Neutrophil (primary cell): ENCODE measurements around the gene SLC35F1.
"Not testable (repeated sequence)": the region's sequence is repeated elsewhere in the genome, so short reads cannot be mapped to it uniquely, and the experiment has no call there.

Experiments used
- H3K27ac ChIP-seq: fragments of 200-600 bp; sonication (generic); 2 replicates; pipeline ENCODE4 v1.5.1; 2016; ENCODE audit warnings: mild to moderate bottlenecking, moderate library complexity
- H3K27me3 ChIP-seq: fragments of 200-600 bp; sonication (generic); 2 replicates; pipeline ENCODE4 v1.6.0; 2016; ENCODE audit warnings: mild to moderate bottlenecking
- H3K36me3 ChIP-seq: fragments of 200-600 bp; sonication (generic); 2 replicates; pipeline ENCODE4 v1.5.1; 2017
- H3K4me1 ChIP-seq, 2 experiments: fragments of 200-600 bp in 1 of 2; sonication (generic) in 1 of 2; 1 replicate in 1 of 2; 2 replicates in 1 of 2; pipeline versions ENCODE4 v1.5.1 to v1.6.1; 2013 to 2016; ENCODE audit warnings: low read depth in 1 of 2, low read length in 1 of 2, mild to moderate bottlenecking in 1 of 2, moderate library complexity in 1 of 2; ENCODE audit not compliant: control insufficient read depth in 1 of 2, insufficient read depth in 1 of 2
- H3K4me3 ChIP-seq, 2 experiments: fragments of 200-600 bp in 1 of 2; sonication (generic) in 1 of 2; 1 replicate in 1 of 2; 2 replicates in 1 of 2; pipeline ENCODE4 v1.5.1; 2013 to 2016; ENCODE audit warnings: low read depth in 1 of 2, low read length in 1 of 2, mild to moderate bottlenecking in 1 of 2, moderate library complexity in 1 of 2
- H3K9me3 ChIP-seq: fragments of 200-600 bp; sonication (generic); 2 replicates; pipeline ENCODE4 v1.5.1; 2016
- CTCF ChIP-seq: fragments of 200-600 bp; sonication (generic); IDR thresholded peaks from 2 replicates; pipeline ENCODE4 v1.5.1; 2016; ENCODE audit warnings: antibody characterized with exemption

The SLC35F1 gene

GRCh38 chr6:117958536-117958935, 51.5 kb downstream of the SLC35F1 start:
- no peak overlapping the region for H3K27ac ChIP-seq
- H3K4me1 ChIP-seq: no peaks in the 10 kb centered on the region
- TF ChIP-seq CTCF: no peak

GRCh38 chr6:117960877-117961276, 53.8 kb downstream of the SLC35F1 start:
- Histone ChIP-seq H3K4me1 (no peaks in the 10 kb centered on the region), H3K27me3 (no peaks in the 10 kb centered on the region), H3K27ac (no peak overlapping the region), H3K4me3 (no peak overlapping the region), H3K36me3 (no peaks in the 10 kb centered on the region), H3K9me3 (no peaks in the 10 kb centered on the region)
- TF ChIP-seq CTCF: no peak

More at GRCh38 chr6:117958536-117958935, 51.5 kb downstream of the SLC35F1 start:
- Histone ChIP-seq H3K9me3 (no peaks in the 10 kb centered on the region), H3K4me3 (no peak overlapping the region), H3K36me3 (no peaks in the 10 kb centered on the region), H3K27me3 (no peaks in the 10 kb centered on the region)

- TF ChIP-seq CTCF: no peak
- no peak overlapping the region for H3K27ac ChIP-seq
- no peaks in the 10 kb centered on the region for H3K9me3 ChIP-seq
- H3K4me3 ChIP-seq: no peak overlapping the region
- no peaks in the 10 kb centered on the region for H3K36me3 ChIP-seq
- H3K4me1 ChIP-seq: no peaks in the 10 kb centered on the region
- no peaks in the 10 kb centered on the region for H3K27me3 ChIP-seq
Observed at GRCh38 chr6:117961301-117961700, 54.2 kb downstream of the SLC35F1 start.

DNA sequence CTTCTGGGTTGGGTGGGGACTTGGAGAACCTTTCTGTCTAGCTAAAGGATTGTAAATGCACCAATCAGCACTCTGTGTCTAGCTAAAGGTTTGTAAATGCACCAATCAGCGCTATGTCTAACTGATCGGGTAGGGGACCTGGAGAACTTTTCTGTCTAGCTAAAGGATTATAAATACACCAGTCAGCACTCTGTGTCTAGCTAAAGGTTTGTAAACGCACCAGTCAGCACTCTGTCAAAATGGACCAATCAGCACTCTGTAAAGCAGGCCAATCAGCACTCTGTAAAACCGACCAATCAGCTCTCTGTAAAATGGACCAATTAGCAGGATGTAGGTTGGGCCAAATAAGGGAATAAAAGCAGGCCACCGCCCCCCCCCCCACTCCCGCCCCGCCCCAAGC, 58.7 kb downstream of the SLC35F1 start:
- not testable (repeated sequence) for H3K27ac ChIP-seq, H3K36me3 ChIP-seq, H3K27me3 ChIP-seq, H3K4me3 ChIP-seq, H3K4me1 ChIP-seq, H3K9me3 ChIP-seq

DNA sequence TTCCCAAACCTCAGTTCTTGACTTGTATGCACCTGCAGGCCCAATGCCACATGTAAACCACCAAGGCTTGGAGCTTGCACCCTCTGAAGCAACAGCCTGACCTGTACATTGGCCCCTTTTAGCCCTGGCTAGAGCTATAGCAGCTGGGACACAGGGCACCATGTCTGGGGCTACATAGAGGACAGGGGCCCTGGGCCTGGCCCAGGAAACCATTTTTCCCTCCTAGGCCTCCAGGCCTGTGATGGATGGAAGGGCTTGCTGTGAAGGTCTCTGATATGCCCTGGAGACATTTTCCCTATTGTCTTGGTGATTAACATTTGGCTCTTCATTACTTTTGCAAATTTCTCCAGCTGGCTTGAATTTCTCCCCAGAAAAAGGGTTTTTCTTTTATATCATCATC, 64.6 kb downstream of the SLC35F1 start:
- Histone ChIP-seq H3K4me3 (no peak overlapping the region), H3K9me3 (no peaks in the 10 kb centered on the region), H3K27me3 (no peaks in the 10 kb centered on the region), H3K36me3 (no peaks in the 10 kb centered on the region), H3K4me1 (no peaks in the 10 kb centered on the region), H3K27ac (no peak overlapping the region)
- no peak for TF ChIP-seq CTCF

DNA sequence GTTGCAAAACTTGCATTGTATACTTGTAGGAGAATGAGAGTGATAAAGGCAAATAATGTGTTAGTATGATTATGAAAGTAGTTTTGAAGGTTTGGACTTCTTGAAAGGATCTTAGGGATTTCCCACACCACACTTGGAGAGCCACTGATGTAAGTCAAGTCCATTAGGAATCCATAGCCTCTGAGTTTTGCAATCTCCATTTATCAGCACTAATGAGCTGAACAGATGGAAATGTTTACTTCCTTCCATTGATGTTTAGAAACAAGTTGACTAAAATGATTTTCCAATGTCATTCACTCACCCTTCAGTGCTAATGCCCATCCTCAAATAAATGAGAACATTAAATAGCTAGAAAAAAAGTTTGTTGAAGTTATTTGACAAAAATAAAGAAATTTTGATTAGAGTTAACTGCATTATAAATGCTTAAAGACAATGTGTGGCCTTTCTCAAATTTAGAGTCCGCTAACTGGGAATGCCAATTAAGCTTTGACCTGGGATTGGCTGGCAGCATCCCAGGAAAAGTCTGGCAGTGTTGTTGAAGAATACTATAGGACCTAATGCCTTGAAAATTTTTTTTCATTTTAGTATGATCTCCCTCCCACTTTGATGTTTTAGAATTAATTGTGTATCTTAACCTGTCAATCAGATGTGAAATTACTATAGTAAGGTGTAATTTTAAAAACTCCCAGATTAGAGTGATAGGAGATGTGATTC, 68.0 kb downstream of the SLC35F1 start:
- H3K36me3 ChIP-seq: no peaks in the 10 kb centered on the region
- no peak for TF ChIP-seq CTCF
- H3K27ac ChIP-seq: no peak overlapping the region
- no peak overlapping the region for H3K4me3 ChIP-seq
- H3K27me3 ChIP-seq: no peaks in the 10 kb centered on the region
- H3K4me1 ChIP-seq: no peaks in the 10 kb centered on the region
- H3K9me3 ChIP-seq: no peaks in the 10 kb centered on the region
